K562 (cell line): ENCODE data around the gene VSIG10. TPM values are rescaled to one million over a fixed set of nuclear protein-coding genes. Genes with fewer than 3 reads are reported as not detected.

ENCODE experiments used
- CBX5 ChIP-seq: IDR thresholded peaks from 2 replicates; pipeline ENCODE4 v1.6.1; 2014; ENCODE audit warnings: low read depth, borderline replicate concordance
- CREB3L1 ChIP-seq: fragments of 450-650 bp; IDR thresholded peaks from 2 replicates; pipeline ENCODE4 v1.6.1; 2014; ENCODE audit warnings: low read depth, mild to moderate bottlenecking, moderate library complexity, borderline replicate concordance
- E4F1 ChIP-seq: fragments of 250-450 bp; sonication (Bioruptor Pico); IDR thresholded peaks from 2 replicates; pipeline ENCODE4 v1.5.0; 2021; ENCODE audit warnings: mild to moderate bottlenecking, borderline replicate concordance
- HES1 ChIP-seq: fragments of 450-650 bp; IDR thresholded peaks from 2 replicates; pipeline ENCODE4 v1.6.1; 2016; ENCODE audit warnings: low read depth, mild to moderate bottlenecking, moderate library complexity
- HNRNPL ChIP-seq: fragments of 200-400 bp; formaldehyde crosslinking; IDR thresholded peaks from 2 replicates; pipeline ENCODE4 v1.6.1; 2017; ENCODE audit warnings: low read depth, mild to moderate bottlenecking, low read length
- LARP7 ChIP-seq: fragments of 450-650 bp; IDR thresholded peaks from 2 replicates; pipeline ENCODE4 v1.6.1; 2016
- NCOA4 ChIP-seq: fragments of 450-650 bp; IDR thresholded peaks from 2 replicates; pipeline ENCODE4 v1.6.1; 2018; ENCODE audit warnings: mild to moderate bottlenecking; ENCODE audit not compliant: partially characterized antibody
- NCOR1 ChIP-seq: fragments of 450-650 bp; IDR thresholded peaks from 2 replicates; pipeline ENCODE4 v1.6.1; 2016; ENCODE audit warnings: mild to moderate bottlenecking, moderate library complexity
- NUFIP1 ChIP-seq: fragments of 450-650 bp; IDR thresholded peaks from 2 replicates; pipeline ENCODE4 v1.6.1; 2018; ENCODE audit not compliant: partially characterized antibody
- OTX1 ChIP-seq: fragments of 450-650 bp; formaldehyde crosslinking; IDR thresholded peaks from 2 replicates; pipeline ENCODE4 v1.4.0; 2022; ENCODE audit warnings: mild to moderate bottlenecking
- PYGO2 ChIP-seq: fragments of 450-650 bp; IDR thresholded peaks from 2 replicates; pipeline ENCODE4 v1.6.1; 2016; ENCODE audit warnings: mild to moderate bottlenecking, missing genetic modification characterization, moderate library complexity, missing compliant biosample characterization
- RERE ChIP-seq: sonication (generic); formaldehyde crosslinking; IDR thresholded peaks from 2 replicates; pipeline ENCODE4 v1.8.0; 2023; ENCODE audit warnings: missing genetic modification reagents, mild to moderate bottlenecking, borderline replicate concordance
- SAFB2 ChIP-seq: fragments of 200-400 bp; formaldehyde crosslinking; IDR thresholded peaks from 2 replicates; pipeline ENCODE4 v1.6.1; 2018; ENCODE audit warnings: borderline replicate concordance, low read length, low read depth, moderate library complexity; ENCODE audit not compliant: severe bottlenecking
- SMARCE1 ChIP-seq: fragments of 450-650 bp; IDR thresholded peaks from 2 replicates; pipeline ENCODE4 v1.7.1; 2016; ENCODE audit warnings: mild to moderate bottlenecking
- ZBTB34 ChIP-seq: fragments of 250-450 bp; sonication (Bioruptor Pico); IDR thresholded peaks from 2 replicates; pipeline ENCODE4 v1.8.0; 2021; ENCODE audit warnings: mild to moderate bottlenecking, moderate library complexity
- ZC3H11A ChIP-seq: IDR thresholded peaks from 2 replicates; pipeline ENCODE4 v1.6.1; 2012; ENCODE audit warnings: low read depth, low read length, improper control_type of control experiment
- polyA plus RNA-seq, 8 experiments: library from polyadenylated mRNA; depleted of rRNA in 4 of 8; stranded (reverse) in 5 of 8; unstranded in 3 of 8; fragments of >200 nt; fragmentation: Nextera tagmentation in 2 of 8; fragmentation: Illumina TruSeq in 1 of 8; extraction: Ambion mirVana in 2 of 8; extraction: Trizol in 1 of 8; gene quantifications; 2 replicates each; pipeline versions ENCODE4 v1.2.1 to v1.2.3, GENCODE V29; 2011 to 2014; ENCODE audit warnings: inconsistent platforms in 1 of 8, missing spikeins in 1 of 8
- total RNA-seq, 7 experiments: library from RNA; depleted of rRNA in 6 of 7; stranded (reverse); fragments of >200 nt in 6 of 7; fragmentation: Illumina TruSeq in 2 of 7; extraction: Trizol in 2 of 7; gene quantifications; 2 replicates each; pipeline versions ENCODE4 v1.2.1 to v1.2.3, GENCODE V29; 2011 to 2021; ENCODE audit warnings: low replicate concordance in 1 of 7

Gene VSIG10
- total and polyA plus RNA-seq, 9 of the 15 experiments (the other 6 are each of a cell fraction or from before 2014, with no cell fraction given) = 4.1 to 8.8 (median 4.7) TPM

GRCh38 chr12:118135788-118136558 lies 32.2 kb upstream of the VSIG10 start, which contains the start of gene PEBP1 (continued):
- TF ChIP-seq RERE (CRISPR knock-in tag) = 0 out of 2 replicates have a peak, but pooled peaks have one; percentile 31
- TF ChIP-seq PYGO2 (tag) = no peak
- 0 out of 2 replicates have a peak, but pooled peaks have one; percentile 4 for TF ChIP-seq SMARCE1
- no peak for TF ChIP-seq NCOA4
- no peak for TF ChIP-seq NCOR1
- TF ChIP-seq HES1 = no peak
- TF ChIP-seq ZC3H11A = no peak
- no peak for TF ChIP-seq OTX1 (CRISPR knock-in tag)
- no peak for TF ChIP-seq HNRNPL
- TF ChIP-seq E4F1 (CRISPR knock-in tag) = no peak
- TF ChIP-seq SAFB2 = no peak
- no peak for TF ChIP-seq CBX5
- no peak for TF ChIP-seq LARP7
- peak; percentile 52; the same call in 1 of the 2 replicates for TF ChIP-seq CREB3L1
- TF ChIP-seq NUFIP1 = no peak
- TF ChIP-seq ZBTB34 (CRISPR knock-in tag) = no peak
